ENCODE measurements around the gene MXD4.
A peak's percentile ranks its signal among the peaks of the same experiment; 100 is the strongest.
"Not testable (repeated sequence)": the region's sequence is repeated elsewhere in the genome, so short reads cannot be mapped to it uniquely, and the experiment has no call there.

The MXD4 gene

DNA sequence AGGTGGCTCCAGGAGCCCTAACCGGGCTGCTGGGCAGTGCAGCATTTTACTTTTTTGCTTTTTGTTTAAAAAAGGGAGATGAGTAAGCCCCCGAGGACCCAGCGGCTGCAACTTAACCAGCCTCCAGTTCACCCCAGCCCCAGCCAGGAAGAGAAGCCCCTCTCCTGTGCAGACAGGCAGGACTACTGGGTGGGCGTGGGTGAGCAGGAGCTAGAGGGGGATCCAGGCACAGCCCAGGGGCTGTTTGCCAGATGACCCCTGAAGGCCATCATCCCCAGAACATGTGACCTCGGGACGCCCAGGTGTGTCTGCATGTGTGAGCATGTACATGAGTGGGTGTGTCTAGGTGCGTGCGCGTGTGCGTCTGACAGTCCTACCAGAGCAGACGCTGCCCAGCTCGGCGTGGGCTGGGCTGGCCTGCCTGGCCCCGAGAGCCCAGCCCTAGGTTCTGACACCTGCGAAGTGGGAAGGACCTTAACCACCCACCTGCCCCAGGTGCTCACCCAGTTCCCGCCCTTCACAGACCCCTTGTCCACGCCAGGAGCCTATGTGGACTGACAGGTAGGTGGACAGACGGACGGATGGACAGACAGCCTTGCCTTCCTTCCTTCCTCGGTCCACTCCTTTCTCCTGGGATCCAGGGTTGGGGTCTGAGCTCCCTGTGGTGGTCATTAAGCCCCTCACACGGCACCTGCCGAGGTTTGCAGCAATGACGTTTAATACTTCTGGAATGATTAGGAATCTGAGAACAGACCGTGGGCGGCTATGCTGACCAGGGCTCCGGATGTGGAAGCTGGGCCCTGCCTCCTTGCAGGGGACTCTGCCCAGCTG, 12.2 kb downstream of the MXD4 start:
- no peak for DNase-seq

DNA sequence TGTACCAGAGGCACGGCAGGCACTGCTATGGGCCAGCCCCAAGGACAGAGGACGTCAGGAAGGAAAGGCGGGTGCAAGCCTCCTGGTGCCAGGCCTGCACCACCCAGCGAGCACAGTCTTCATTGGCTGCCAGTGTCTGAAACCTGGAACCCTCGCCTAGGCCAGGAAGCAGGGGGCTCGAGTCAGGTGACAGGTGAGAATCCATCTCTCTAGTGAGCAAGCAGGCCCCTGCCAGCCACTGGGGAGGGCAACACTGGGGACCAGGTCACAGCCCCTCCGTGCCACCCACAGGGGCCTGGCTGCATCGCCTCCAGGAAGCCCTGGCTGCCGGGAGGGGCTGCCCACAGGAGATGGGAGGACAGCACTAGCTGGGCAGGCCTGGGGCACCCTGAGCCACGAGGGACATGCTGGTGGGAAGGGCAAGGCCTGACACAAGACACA, 13.1 kb downstream of the MXD4 start:
- no peak for DNase-seq

DNA sequence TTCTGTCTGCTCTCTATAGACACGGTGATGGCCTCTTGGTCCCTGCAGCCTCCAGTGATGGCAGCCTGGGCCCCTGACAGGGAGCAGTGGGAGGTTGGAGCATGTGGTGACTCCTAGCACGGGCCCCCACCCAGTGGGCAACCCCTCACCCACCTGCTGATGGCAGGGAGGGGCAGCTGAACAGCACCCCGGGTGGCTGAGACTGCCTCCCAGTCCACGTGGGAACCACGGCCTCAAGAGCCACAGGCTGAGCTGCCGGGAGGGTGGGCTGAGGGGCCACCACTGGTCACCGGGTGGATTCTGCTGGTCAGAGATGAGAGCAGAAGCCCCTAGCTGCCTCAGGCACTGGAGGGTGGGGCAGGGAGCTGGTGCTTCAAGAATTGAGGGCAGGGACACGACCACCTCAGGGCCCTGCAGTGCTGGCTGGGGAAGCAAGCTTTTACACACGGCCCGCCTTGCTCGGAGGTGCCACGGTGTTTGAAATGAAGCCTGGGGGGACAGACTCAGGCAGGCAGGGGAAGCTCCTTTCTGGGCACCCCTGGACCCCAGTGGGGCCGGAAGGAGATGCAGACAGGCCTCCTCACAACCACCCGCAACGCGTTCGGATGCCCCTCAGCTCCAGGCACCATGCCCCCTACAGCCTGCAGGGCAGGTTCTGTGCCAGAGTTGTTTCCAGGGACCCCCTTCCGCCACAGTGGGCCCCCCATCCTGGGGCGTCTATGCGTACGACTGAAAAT, 13.7 kb downstream of the MXD4 start:
- no peak for DNase-seq

GRCh38 chr4:2247128-2248043, 14.5 kb downstream of the MXD4 start:
- DNase-seq: no peak

DNA sequence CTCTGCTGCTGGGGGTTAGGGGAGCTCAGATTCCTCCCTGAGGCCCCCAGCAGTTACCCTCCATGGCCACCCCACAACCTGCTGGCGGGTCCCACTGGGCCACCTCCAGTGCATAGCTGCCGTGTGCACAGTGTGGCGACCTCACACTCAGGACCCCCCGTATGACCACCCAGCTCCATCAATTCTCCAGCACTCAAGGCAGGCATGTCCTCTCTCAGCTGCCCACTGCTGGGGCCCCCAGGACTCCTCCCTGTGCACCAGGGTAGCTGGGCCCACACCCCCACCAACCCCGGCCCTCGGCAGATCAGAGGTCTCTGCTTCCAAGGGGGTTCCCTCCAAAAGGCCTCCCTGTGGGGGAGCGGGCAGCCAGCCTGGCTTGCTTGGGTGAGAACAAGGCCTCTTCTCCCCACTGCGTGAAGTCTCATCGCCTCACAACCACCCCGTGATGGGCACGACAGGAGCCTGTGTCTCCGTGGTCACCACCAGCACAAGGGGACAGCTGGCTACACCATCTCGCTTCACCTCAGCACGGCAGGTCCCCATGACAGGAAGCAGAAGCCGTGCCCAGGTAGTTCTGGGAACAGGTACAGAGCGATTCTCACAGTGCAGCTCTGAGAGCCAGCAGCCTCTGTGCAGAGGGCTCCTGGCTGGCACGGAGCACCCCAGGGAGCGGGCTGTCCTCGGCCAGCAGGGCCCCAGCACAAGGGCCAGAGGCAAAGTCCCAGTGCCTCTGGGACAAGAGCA, 15.4 kb downstream of the MXD4 start:
- DNase-seq: no peak

GRCh38 chr4:2245787-2246275, 16.1 kb downstream of the MXD4 start:
- DNase-seq: no peak

DNA sequence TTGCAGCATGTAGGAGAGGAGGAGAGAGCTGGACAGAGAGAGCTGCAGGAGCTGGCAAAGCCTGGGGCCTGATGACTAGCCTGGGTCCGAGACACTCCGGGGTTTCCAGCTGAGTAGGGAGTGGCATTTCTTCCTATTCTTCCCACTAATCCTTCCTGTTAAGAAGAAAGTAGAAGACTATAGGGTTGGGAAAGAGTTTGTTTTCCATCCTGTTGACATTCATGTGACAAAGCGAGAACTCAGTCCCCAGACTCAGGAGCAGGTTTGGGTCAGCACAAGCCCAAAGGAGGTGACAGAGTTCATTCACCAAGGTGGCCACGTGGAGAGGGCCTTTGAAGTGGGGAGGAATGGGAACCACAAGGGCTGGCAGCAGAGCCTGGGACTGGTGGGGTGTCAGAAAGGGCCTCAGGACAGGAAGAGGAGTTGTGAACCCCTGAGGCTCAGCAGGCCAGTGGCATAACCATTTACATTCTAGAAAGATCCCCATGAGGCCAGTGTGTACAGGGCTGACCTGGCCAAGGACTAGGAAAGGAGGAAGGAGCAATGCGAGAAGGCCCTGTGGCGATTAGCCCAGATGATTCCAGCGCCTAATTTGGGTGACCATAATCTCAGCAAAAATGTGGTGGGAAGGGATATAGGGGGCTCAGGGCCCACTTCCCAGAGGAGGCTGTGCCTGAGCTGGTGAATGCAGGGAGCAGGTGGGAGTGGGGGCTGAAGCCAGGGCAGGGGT, 16.7 kb downstream of the MXD4 start:
- DNase-seq: no peak

DNA sequence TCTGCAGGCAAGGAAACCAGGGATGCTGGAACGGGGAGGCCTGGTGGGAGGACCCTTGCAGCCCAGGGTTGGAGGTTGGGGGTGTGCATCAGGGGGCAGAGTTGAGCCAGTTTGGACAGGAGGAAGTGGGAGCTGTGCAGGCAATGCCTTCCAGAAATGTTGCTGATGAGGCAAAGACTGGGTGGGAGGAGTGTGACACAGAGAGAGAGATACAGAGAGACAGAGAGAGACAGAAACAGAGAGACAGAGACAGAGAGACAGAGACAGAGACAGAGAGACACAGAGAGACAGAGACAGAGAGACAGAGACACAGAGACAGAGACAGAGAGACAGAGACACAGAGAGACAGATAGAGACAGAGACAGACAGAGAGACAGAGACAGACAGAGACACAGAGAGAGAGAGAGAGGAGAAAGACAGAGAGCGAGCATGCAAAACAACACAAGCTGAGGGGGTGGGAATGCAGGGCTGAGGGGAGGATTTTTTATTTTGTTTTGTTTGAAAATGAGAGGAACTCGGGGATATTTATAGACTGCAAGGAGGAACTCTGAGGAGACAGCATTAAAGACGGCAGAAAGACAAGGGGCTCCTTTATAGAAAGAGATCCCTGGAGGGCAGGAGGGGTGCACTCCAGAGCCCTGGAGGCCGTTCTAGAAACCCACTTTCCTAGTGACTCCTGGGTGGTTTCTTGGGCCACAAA, 18.1 kb downstream of the MXD4 start:
- DNase-seq: no peak

GRCh38 chr4:2241410-2242353, 20.2 kb downstream of the MXD4 start, which contains the start of the genes HAUS3 and POLN:
HAUS3 (minus strand) TSS chr4:2242121; CDS start chr4:2240946, 1,175 bp downstream.
POLN (minus strand) TSS chr4:2242121; CDS start chr4:2229231, 12,890 bp downstream.
- peak; percentile 36 for DNase-seq

GRCh38 chr4:2241003-2241402, 20.9 kb downstream of the MXD4 start:
- DNase-seq: no peak

DNA sequence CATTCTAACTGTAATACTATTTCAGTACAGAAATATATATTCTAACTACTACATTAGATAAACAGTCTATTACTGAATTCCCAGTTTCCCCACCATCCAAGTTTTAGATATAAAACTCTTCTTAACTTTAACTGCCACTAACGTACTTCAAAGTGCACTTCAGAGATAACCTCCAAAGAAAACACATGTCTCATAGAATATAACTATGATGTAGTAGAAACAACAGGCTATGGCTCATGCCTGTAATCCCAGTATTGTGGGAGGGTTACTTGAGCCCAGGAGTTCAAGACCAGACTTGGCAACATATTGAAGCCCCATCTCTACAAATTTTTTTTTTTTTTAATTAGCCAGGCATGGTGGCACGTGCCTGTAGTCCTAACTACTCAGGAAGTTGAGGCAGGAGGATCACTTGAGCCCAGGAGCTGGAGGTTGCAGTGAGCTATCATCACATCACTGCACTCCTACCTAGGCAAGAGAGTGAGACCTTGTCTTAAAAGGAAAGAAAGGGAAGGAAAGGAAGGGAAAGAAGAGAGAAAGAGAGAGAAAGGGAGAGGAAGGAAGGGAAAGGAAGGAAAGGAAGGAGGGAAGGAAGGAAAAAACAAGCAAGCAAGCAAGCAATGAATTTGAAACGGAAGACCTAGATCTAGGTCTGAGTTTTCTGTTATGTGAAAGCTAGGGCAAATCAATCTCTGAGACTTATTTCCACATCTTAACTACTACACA, 24.8 kb downstream of the MXD4 start:
- no peak for DNase-seq

DNA sequence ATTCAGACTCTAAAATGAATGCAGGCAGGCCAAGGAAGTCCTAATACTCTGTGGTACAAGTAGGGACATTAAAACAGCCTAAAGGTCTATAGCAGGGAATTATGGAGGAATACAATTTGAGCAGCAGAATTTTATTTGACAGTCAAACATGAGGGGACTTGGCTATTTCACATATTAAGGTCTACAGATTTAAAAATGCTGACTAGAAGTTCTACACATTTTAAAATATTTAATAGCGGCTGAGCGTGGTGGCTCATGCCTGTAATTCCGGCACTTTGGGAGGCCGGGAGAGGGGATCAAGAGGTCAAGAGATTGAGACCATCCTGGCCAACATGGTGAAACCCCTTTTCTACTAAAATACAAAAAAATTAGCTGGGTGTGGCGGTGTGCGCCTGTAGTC, 30.8 kb downstream of the MXD4 start:
- DNase-seq: no peak

GRCh38 chr4:2226261-2226660, 35.6 kb downstream of the MXD4 start:
- DNase-seq: no peak

GRCh38 chr4:2222838-2223237, 39.1 kb downstream of the MXD4 start:
- DNase-seq: no peak

- not testable (repeated sequence) for DNase-seq
These were observed 40.5 kb downstream of the MXD4 start for GRCh38 chr4:2221378-2221777.

- no peak for DNase-seq
These were observed 41.8 kb downstream of the MXD4 start for GRCh38 chr4:2220016-2220630.

- no peak for DNase-seq
These were observed 42.6 kb downstream of the MXD4 start for GRCh38 chr4:2219233-2219760.

- DNase-seq: no peak
These were observed 43.5 kb downstream of the MXD4 start for GRCh38 chr4:2218436-2218835.

All from SHP77 treated with DMSO at 0.1 percent for 48 hours (cell line).